Activated B cell treated with CpG ODN at 0.5 μM for 24 hours (primary cell): ENCODE measurements around the gene EDN1. TPM values are rescaled to one million over a fixed set of nuclear protein-coding genes. Genes with fewer than 3 reads are reported as not detected.

Experiments
- ATAC-seq: fragments of 200-7000 bp; cut with Tn5 transposase; one replicate; pipeline ENCODE4 v1.10.0; 2021; ENCODE audit warnings: low read depth, mild to moderate bottlenecking, moderate library complexity
- CTCF ChIA-PET: fragments of 350-600 bp; sonication (Branson Sonifier 250); formaldehyde crosslinking; loops from one replicate; lab custom pipeline; 2021; ENCODE audit warnings: antibody characterized with exemption; lab: Charles Lee
- POLR2A ChIA-PET: fragments of 350-600 bp; sonication (Branson Sonifier 250); formaldehyde crosslinking; loops from one replicate; lab custom pipeline; 2021; ENCODE audit warnings: antibody characterized with exemption; lab: Charles Lee
- DNase-seq: peaks from one replicate; pipeline ENCODE4 v3.0.0; 2022
- H3K27ac Mint-ChIP-seq: one replicate; pipeline ENCODE4 v1.8.0; 2020; ENCODE audit warnings: mixed read lengths
- H3K27me3 Mint-ChIP-seq: one replicate; pipeline ENCODE4 v1.8.0; 2021; ENCODE audit warnings: mixed read lengths
- H3K36me3 Mint-ChIP-seq: one replicate; pipeline ENCODE4 v1.8.0; 2021; ENCODE audit warnings: low read depth, mixed read lengths
- H3K4me1 Mint-ChIP-seq: one replicate; pipeline ENCODE4 v1.8.0; 2021; ENCODE audit warnings: mixed read lengths
- H3K4me3 Mint-ChIP-seq: one replicate; pipeline ENCODE4 v1.8.0; 2020; ENCODE audit warnings: mild to moderate bottlenecking, mixed read lengths
- H3K9me3 Mint-ChIP-seq: one replicate; pipeline ENCODE4 v1.8.0; 2020; ENCODE audit warnings: mixed read lengths
- CTCF ChIP-seq: fragments of 200-600 bp; IDR thresholded peaks from one replicate; pipeline ENCODE4 v1.8.0; 2022; ENCODE audit warnings: antibody characterized with exemption, mild to moderate bottlenecking
- intact Hi-C: fragments of 100-400 bp; cut with micrococcal nuclease; formaldehyde crosslinking; loops from one replicate; pipeline ENCODE4 v1.15.1; 2024
- total RNA-seq: library from RNA; stranded (reverse); gene quantifications from 2 replicates; pipeline ENCODE4 v1.2.3, GENCODE V29; 2022

The EDN1 gene
- total RNA-seq, 1 donor from 2014 or later: 0.91 TPM

DNA sequence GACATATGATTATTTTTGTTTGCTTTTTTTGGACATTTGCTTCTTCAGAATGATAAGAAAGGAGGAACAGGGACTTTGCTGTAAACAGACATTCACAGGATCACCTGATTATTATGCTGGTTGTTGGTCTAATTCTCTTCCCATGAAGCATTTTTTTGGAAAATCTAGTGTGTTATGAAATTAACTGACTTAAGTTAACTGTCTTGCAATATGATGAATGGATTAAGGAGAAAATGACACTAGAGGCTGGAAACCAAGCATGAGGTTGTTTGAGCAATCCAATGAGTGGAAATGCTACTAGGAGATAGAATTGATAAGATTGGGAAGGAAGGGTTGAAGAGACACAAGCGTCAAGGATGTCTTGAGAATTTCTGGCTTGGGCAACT is 13.2 kb upstream of the EDN1 start:
- no peak for TF ChIP-seq CTCF
- intact Hi-C loops: no loop called here
- H3K9me3 Mint-ChIP-seq: peaks cover 9% of the 10 kb centered on the region
- no peak for DNase-seq
- peaks cover 5% of the 10 kb centered on the region for H3K27me3 Mint-ChIP-seq
- no peak overlapping the region for H3K4me3 Mint-ChIP-seq
- POLR2A ChIA-PET: no interaction called here
- no peak overlapping the region for H3K27ac Mint-ChIP-seq
- CTCF ChIA-PET: no interaction called here
- H3K4me1 Mint-ChIP-seq: peaks cover 7% of the 10 kb centered on the region
- ATAC-seq: no peak
- peaks cover 2% of the 10 kb centered on the region for H3K36me3 Mint-ChIP-seq

DNA sequence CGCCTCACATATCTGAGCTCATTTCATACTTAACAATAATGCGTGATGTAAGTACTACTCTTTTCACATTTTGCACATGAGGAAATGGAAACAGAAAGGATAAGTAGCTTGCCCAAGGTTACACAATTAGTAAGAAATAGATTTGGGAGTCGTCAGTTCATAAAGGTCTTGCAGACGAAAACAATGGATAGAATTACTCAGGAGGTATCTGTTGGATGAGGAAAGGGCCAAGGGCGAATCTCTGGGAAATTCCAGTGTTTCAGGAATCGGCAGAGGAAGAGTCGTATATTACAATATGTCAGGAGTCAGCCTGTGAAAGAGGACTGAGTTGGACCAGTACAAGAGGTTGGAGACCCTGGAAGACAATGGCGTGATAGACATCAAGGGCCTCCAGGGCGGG is 12.8 kb upstream of the EDN1 start:
- peaks cover 8% of the 10 kb centered on the region for H3K27me3 Mint-ChIP-seq
- no peak for TF ChIP-seq CTCF
- ATAC-seq (no peak), DNase-seq (no peak)
- CTCF ChIA-PET: interaction anchor here (1.2 kb wide), 1 partner anchor 12 kb away, joined by 3 read pairs; no protein-coding TSS in a partner anchor
- H3K27ac Mint-ChIP-seq: no peak overlapping the region
- H3K9me3 Mint-ChIP-seq: peaks cover 6% of the 10 kb centered on the region
- peaks cover 7% of the 10 kb centered on the region for H3K4me1 Mint-ChIP-seq
- no peak overlapping the region for H3K4me3 Mint-ChIP-seq
- POLR2A ChIA-PET: no interaction called here
- intact Hi-C loops: no loop called here
- H3K36me3 Mint-ChIP-seq: no peaks in the 10 kb centered on the region

GRCh38 chr6:12278915-12279314 is 11.2 kb upstream of the EDN1 start:
- CTCF ChIA-PET: interaction anchor here (3.1 kb wide), 1 partner anchor 11 kb away, joined by 17 read pairs; the partner anchor contains the start of gene EDN1
- H3K36me3 Mint-ChIP-seq: no peaks in the 10 kb centered on the region
- DNase-seq (no peak), ATAC-seq (no peak)
- intact Hi-C loops: no loop called here
- no peak overlapping the region for H3K4me3 Mint-ChIP-seq
- no peaks in the 10 kb centered on the region for H3K9me3 Mint-ChIP-seq
- H3K27me3 Mint-ChIP-seq: peaks cover 14% of the 10 kb centered on the region
- peaks cover 7% of the 10 kb centered on the region for H3K4me1 Mint-ChIP-seq
- TF ChIP-seq CTCF: no peak
- POLR2A ChIA-PET: no interaction called here
- H3K27ac Mint-ChIP-seq: no peak overlapping the region

DNA sequence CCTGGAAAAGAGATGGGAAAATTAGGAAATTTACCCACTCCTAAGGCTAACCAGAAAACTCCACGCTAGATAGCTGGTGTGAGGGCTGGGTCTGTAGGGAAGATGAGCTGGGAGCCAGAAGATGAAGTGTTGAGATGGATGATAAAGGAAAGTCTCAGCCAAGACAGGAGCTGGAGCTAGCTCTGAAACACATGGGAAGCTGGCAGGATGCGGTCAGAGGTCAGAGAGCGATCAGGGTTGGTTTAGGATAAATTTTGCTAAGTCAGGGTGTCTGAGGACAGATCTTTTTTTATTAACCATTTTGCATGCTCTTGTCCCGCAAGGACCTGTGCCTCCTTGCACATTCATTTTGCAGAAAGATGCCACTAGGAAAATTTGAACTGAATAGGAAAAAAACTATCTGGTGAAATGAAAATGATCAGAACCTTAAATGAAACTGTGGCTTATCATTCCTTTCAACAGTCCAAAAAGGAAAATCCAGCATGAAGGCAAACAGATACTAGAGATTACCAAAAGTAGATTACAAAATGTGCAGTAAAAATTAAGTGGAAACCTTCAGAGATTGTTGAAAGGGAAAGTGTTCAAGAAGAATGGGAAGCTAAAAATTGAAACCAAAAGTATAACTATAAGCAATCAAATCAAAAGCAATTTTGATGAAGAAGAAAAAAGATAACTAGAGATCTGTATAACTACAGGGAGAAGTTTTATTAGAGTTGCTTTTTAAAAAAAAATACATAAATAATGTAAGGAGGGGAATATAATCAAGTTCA is 10.7 kb upstream of the EDN1 start:
- H3K9me3 Mint-ChIP-seq: no peaks in the 10 kb centered on the region
- H3K4me1 Mint-ChIP-seq: peaks cover 7% of the 10 kb centered on the region
- peaks cover 14% of the 10 kb centered on the region for H3K27me3 Mint-ChIP-seq
- ATAC-seq (no peak), DNase-seq (no peak)
- TF ChIP-seq CTCF: no peak
- no peak overlapping the region for H3K27ac Mint-ChIP-seq
- no peaks in the 10 kb centered on the region for H3K36me3 Mint-ChIP-seq
- CTCF ChIA-PET: interaction anchor here (1.7 to 3.1 kb wide), 2 partner anchors 10 to 624 kb away, joined by 5 to 17 read pairs; partner anchors contain the start of gene EDN1
- H3K4me3 Mint-ChIP-seq: no peak overlapping the region
- intact Hi-C loops: no loop called here
- POLR2A ChIA-PET: interaction anchor here (1.0 kb wide), 1 partner anchor 10 kb away, joined by 3 read pairs; no protein-coding TSS in a partner anchor

- no peak overlapping the region for H3K27ac Mint-ChIP-seq
- H3K27me3 Mint-ChIP-seq: peaks cover 14% of the 10 kb centered on the region
- intact Hi-C loops: no loop called here
- H3K36me3 Mint-ChIP-seq: no peaks in the 10 kb centered on the region
- ChIA-PET CTCF (interaction anchor here (1.7 to 3.1 kb wide), 2 partner anchors 9 to 625 kb away, joined by 5 to 17 read pairs; partner anchors contain the start of gene EDN1), POLR2A (interaction anchor here (1.0 kb wide), 1 partner anchor 9 kb away, joined by 3 read pairs; no protein-coding TSS in a partner anchor)
- no peak for TF ChIP-seq CTCF
- DNase-seq (no peak), ATAC-seq (no peak)
- H3K4me3 Mint-ChIP-seq: no peak overlapping the region
- no peaks in the 10 kb centered on the region for H3K9me3 Mint-ChIP-seq
- H3K4me1 Mint-ChIP-seq: peaks cover 7% of the 10 kb centered on the region
Observed at GRCh38 chr6:12280458-12280857, 9.7 kb upstream of the EDN1 start.
